Panc1 (cell line): ENCODE measurements around the gene DGCR2.

ENCODE experiments used
- CTCF ChIP-seq: fragments of 450-650 bp; IDR thresholded peaks from 2 replicates; pipeline ENCODE4 v1.5.1; 2017; ENCODE audit warnings: mild to moderate bottlenecking
- POLR2AphosphoS5 ChIP-seq: IDR thresholded peaks from 2 replicates; pipeline ENCODE4 v1.6.1; 2012; ENCODE audit warnings: mild to moderate bottlenecking, low read depth, low read length, moderate library complexity
- REST ChIP-seq, 2 experiments: IDR thresholded peaks; 2 replicates each; pipeline ENCODE4 v1.6.1; 2011 to 2012; ENCODE audit warnings: low read depth in 2 of 2, control low read depth in 1 of 2, low read length in 1 of 2, mild to moderate bottlenecking in 1 of 2, moderate library complexity in 1 of 2; ENCODE audit not compliant: insufficient read depth in 1 of 2
- SIN3A ChIP-seq: IDR thresholded peaks from 2 replicates; pipeline ENCODE4 v1.6.1; 2012; ENCODE audit warnings: low read depth, mild to moderate bottlenecking, low read length, moderate library complexity, borderline replicate concordance; ENCODE audit not compliant: insufficient read depth
- TCF7L2 ChIP-seq: IDR thresholded peaks from 2 replicates; pipeline ENCODE4 v1.6.1; 2011; ENCODE audit warnings: mild to moderate bottlenecking, low read depth, low read length, inconsistent platforms

GRCh38 chr22:18994056-18994455, 128.2 kb downstream of the DGCR2 start:
- TF ChIP-seq CTCF (no peak), REST (IDR thresholded peaks at IDR 0.05; ENCODE audit: insufficient read depth in 1 of 2, low read depth in 2 of 2, low read length in 1 of 2) (no peak), POLR2AphosphoS5 (no peak), SIN3A (no peak), TCF7L2 (no peak)
